PC-9 (cell line): ENCODE measurements around the gene LAMA5. TPM values are rescaled to one million over a fixed set of nuclear protein-coding genes. Genes with fewer than 3 reads are reported as not detected.

Experiments used
- BruUV-seq: library from RNA; stranded (reverse); fragments of 400-500 nt; replicated peaks from 2 replicates; lab custom pipeline; 2021; lab: Mats Ljungman, UMichigan
- CTCF ChIA-PET: fragments of 300-600 bp; sonication (Branson Sonifier 250); formaldehyde crosslinking; loops from one replicate; lab custom pipeline; 2022; ENCODE audit warnings: antibody characterized with exemption; lab: Charles Lee
- POLR2A ChIA-PET: fragments of 300-600 bp; sonication (Branson Sonifier 250); formaldehyde crosslinking; loops from one replicate; lab custom pipeline; 2022; ENCODE audit warnings: antibody characterized with exemption; ENCODE audit not compliant: unreplicated experiment; lab: Charles Lee
- DNase-seq, 2 experiments: peaks; one replicate each; pipeline versions ENCODE4 v3.0.0 to v3.0.0-alpha.2; 2015 to 2022; ENCODE audit warnings: mixed read lengths in 1 of 2
- H2AFZ ChIP-seq: fragments of 200-600 bp; sonication (generic); 2 replicates; pipeline ENCODE4 v1.8.1; 2017; ENCODE audit warnings: antibody characterized with exemption
- H3F3A ChIP-seq: fragments of 200-600 bp; sonication (generic); 2 replicates; pipeline ENCODE4 v1.8.1; 2017; ENCODE audit warnings: antibody characterized with exemption, mild to moderate bottlenecking, low read depth; ENCODE audit not compliant: insufficient read depth
- H3K27ac ChIP-seq: fragments of 200-600 bp; sonication (generic); 2 replicates; pipeline ENCODE4 v1.6.1; 2016; ENCODE audit warnings: mixed run types
- H3K27me3 ChIP-seq: fragments of 200-600 bp; sonication (generic); 2 replicates; pipeline ENCODE4 v1.6.1; 2016; ENCODE audit warnings: low read depth, mixed run types; ENCODE audit not compliant: insufficient read depth
- H3K36me3 ChIP-seq: fragments of 200-600 bp; sonication (generic); 2 replicates; pipeline ENCODE4 v1.6.1; 2016; ENCODE audit warnings: low read depth, mixed run types
- H3K4me1 ChIP-seq: fragments of 200-600 bp; sonication (generic); replicated peaks from 2 replicates; pipeline ENCODE4 v1.6.1; 2016; ENCODE audit warnings: mixed run types; ENCODE audit not compliant: insufficient read depth
- H3K4me2 ChIP-seq: fragments of 200-600 bp; sonication (generic); 2 replicates; pipeline ENCODE4 v1.6.1; 2017; ENCODE audit warnings: mixed run types
- H3K4me3 ChIP-seq: fragments of 200-600 bp; sonication (generic); 2 replicates; pipeline ENCODE4 v1.6.1; 2016; ENCODE audit warnings: mixed run types
- H3K79me2 ChIP-seq: fragments of 200-600 bp; sonication (generic); 2 replicates; pipeline ENCODE4 v1.6.1; 2017; ENCODE audit warnings: low read depth, mixed run types
- H3K9me2 ChIP-seq: fragments of 200-600 bp; sonication (generic); 2 replicates; pipeline ENCODE4 v1.8.1; 2017; ENCODE audit warnings: mild to moderate bottlenecking; ENCODE audit not compliant: insufficient read depth
- H3K9me3 ChIP-seq: fragments of 200-600 bp; sonication (generic); 2 replicates; pipeline ENCODE4 v1.8.1; 2016; ENCODE audit warnings: low read depth; ENCODE audit not compliant: insufficient read depth
- H4K20me1 ChIP-seq: fragments of 200-600 bp; sonication (generic); 2 replicates; pipeline ENCODE4 v1.8.1; 2017; ENCODE audit not compliant: insufficient read depth
- EZH2 ChIP-seq: fragments of 200-600 bp; sonication (generic); IDR thresholded peaks from 2 replicates; pipeline ENCODE4 v1.8.0; 2017; ENCODE audit warnings: antibody characterized with exemption, low read depth
- intact Hi-C: fragments of 100-400 bp; cut with micrococcal nuclease; formaldehyde crosslinking; loops from one replicate; pipeline ENCODE4 v1.10.0; 2022; ENCODE audit not compliant: unreplicated experiment
- microRNA-seq: library from miRNA; unstranded; fragments of <30 nt; microRNA quantifications from one replicate; pipeline ENCODE4 v1.2.0, GENCODE V29; 2021; ENCODE audit warnings: borderline number of aligned reads, borderline replicate concordance
- total RNA-seq: library from RNA; stranded (reverse); gene quantifications from 2 replicates; pipeline ENCODE4 v1.2.3, GENCODE V29; 2021
- TF ChIP-seq, protein P1 (sequence below): fragments of 200-600 bp; sonication (generic); conservative IDR thresholded peaks from 2 replicates; pipeline ENCODE4 v1.6.1; 2017; ENCODE audit warnings: mixed run types, antibody characterized with exemption, mild to moderate bottlenecking, moderate library complexity

The LAMA5 gene
- total RNA-seq, 1 experiment from 2014 or later = 700 TPM

DNA sequence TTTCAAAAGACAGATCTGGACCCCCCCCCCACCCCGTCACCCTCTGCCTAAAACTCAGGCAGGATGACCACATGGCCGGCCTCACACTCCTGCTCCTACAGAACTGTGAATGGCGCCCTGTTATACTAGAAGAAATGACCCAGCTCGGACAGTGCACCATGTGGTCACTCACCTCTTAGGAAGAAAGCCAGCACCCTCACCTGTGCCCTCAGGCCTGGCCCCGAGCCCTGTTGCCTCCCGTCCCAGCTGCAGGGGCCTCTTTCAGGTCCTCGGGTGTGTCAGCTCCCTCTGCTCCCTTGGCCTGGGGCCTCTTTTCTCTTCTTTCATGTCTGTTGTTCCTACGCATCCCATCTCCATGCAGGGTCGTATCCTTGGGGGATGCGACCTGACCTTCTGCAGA lies 105.0 kb downstream of the LAMA5 start:
- H3K4me2 ChIP-seq = no peak overlapping the region
- H3K36me3 ChIP-seq = peaks cover 16% of the 10 kb centered on the region
- H3K4me3 ChIP-seq = no peak overlapping the region
- peaks cover 15% of the 10 kb centered on the region; the same call in 1 of the 2 replicates for H3K79me2 ChIP-seq
- H2AFZ ChIP-seq = no peak overlapping the region
- no peak for DNase-seq
- TF ChIP-seq EZH2 = no peak
- TF ChIP-seq, protein P1, sequence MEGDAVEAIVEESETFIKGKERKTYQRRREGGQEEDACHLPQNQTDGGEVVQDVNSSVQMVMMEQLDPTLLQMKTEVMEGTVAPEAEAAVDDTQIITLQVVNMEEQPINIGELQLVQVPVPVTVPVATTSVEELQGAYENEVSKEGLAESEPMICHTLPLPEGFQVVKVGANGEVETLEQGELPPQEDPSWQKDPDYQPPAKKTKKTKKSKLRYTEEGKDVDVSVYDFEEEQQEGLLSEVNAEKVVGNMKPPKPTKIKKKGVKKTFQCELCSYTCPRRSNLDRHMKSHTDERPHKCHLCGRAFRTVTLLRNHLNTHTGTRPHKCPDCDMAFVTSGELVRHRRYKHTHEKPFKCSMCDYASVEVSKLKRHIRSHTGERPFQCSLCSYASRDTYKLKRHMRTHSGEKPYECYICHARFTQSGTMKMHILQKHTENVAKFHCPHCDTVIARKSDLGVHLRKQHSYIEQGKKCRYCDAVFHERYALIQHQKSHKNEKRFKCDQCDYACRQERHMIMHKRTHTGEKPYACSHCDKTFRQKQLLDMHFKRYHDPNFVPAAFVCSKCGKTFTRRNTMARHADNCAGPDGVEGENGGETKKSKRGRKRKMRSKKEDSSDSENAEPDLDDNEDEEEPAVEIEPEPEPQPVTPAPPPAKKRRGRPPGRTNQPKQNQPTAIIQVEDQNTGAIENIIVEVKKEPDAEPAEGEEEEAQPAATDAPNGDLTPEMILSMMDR = no peak
- intact Hi-C loops = loop anchor here (10.0 kb wide), 1 partner anchor 247 kb away; no protein-coding TSS in a partner anchor
- BruUV-seq = no TSS peak
- POLR2A ChIA-PET = no interaction called here
- peaks cover 52% of the 10 kb centered on the region for H4K20me1 ChIP-seq
- CTCF ChIA-PET = no interaction called here
- no peaks in the 10 kb centered on the region for H3K4me1 ChIP-seq
- H3K9me2 ChIP-seq = no peaks in the 10 kb centered on the region
- peaks cover 12% of the 10 kb centered on the region for H3F3A ChIP-seq
- H3K27ac ChIP-seq = no peak overlapping the region
- no peaks in the 10 kb centered on the region for H3K27me3 ChIP-seq
- H3K9me3 ChIP-seq = peaks cover 5% of the 10 kb centered on the region; the same call in 1 of the 2 replicates

DNA sequence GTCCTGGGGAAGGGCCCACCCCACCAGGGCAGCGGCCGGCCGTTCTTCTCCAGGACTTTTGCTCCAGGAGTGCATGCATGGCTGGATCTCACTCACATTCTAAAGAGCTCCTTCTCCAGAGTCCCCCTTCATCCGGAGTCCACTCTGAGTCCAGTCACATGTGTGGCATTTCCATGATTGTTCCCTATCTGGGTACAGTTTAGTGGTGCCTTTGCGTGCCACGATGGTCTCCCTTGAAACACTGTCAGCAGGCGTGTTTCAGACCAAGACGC lies 107.9 kb downstream of the LAMA5 start:
- Histone ChIP-seq H3K9me2 (no peaks in the 10 kb centered on the region), H3K79me2 (peaks cover 16% of the 10 kb centered on the region; the same call in 1 of the 2 replicates), H4K20me1 (peaks cover 69% of the 10 kb centered on the region), H3K36me3 (peaks cover 7% of the 10 kb centered on the region), H3F3A (peaks cover 5% of the 10 kb centered on the region; the same call in 1 of the 2 replicates), H3K4me1 (no peaks in the 10 kb centered on the region), H3K4me2 (no peak overlapping the region), H3K27ac (no peak overlapping the region), H3K9me3 (no peaks in the 10 kb centered on the region), H3K4me3 (no peak overlapping the region), H3K27me3 (no peaks in the 10 kb centered on the region), H2AFZ (no peak overlapping the region)
- TF ChIP-seq, protein P1 = no peak
- no peak for TF ChIP-seq EZH2
- intact Hi-C loops = no loop called here
- CTCF ChIA-PET = no interaction called here
- no TSS peak for BruUV-seq
- DNase-seq = no peak
- POLR2A ChIA-PET = no interaction called here

Small RNA genes lying within 50 kb of the gene (microRNA-seq; reads per million reads assigned to microRNA genes)
- gene MIR4758 = 4.7 reads per million

Other genes starting within 250 kb of the LAMA5 start
- 61.5 and 67.2 TPM in 2 replicates for gene LSM14B, start 244.8 kb downstream of the LAMA5 start, total RNA-seq
- gene PSMA7, start 223.9 kb downstream of the LAMA5 start, total RNA-seq = 367 and 391 TPM in 2 replicates
- 22.4 and 29.0 TPM in 2 replicates for gene SS18L1, start 223.5 kb downstream of the LAMA5 start, total RNA-seq
- 58.1 and 62.5 TPM in 2 replicates for gene MTG2, start 184.3 kb downstream of the LAMA5 start, total RNA-seq
- gene HRH3, start 147.0 kb downstream of the LAMA5 start, total RNA-seq = not detected in 2 replicates
- gene OSBPL2, start 128.8 kb downstream of the LAMA5 start, total RNA-seq = 84.8 and 90.7 TPM in 2 replicates
- gene ADRM1, start 64.3 kb downstream of the LAMA5 start, total RNA-seq = 172 and 173 TPM in 2 replicates
- gene RPS21, start 19.8 kb upstream of the LAMA5 start, total RNA-seq = 2,188 and 2,275 TPM in 2 replicates
- 11.2 and 14.1 TPM in 2 replicates for gene CABLES2, start 40.0 kb upstream of the LAMA5 start, total RNA-seq
- gene RBBP8NL, start 60.2 kb upstream of the LAMA5 start, total RNA-seq = 8.7 and 14.0 TPM in 2 replicates
- 0.96 and 2.1 TPM in 2 replicates for gene GATA5, start 108.7 kb upstream of the LAMA5 start, total RNA-seq